ENCODE data around the gene LARP1B.

The LARP1B gene

DNA sequence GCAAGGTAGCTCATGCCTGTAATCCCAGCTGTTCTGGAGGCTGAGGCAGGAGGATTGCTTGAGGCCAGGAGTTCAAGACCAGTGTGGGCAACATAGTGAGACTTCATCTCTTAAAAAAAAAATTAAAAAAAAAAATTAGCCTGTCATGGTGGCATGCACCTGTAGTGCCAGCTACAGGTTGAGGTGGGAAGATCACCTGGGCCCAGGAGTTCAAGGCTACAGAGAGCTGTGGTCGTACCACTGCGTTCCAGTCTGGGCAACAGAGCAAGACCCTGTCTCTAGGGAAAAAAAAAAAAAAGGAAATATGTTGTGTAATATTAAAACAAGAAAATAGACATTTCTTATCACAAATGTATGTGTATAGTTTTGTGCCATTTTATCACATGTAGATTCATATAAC is 97.8 kb downstream of the LARP1B start:
- no peak overlapping the region for H3K4me3 ChIP-seq (ENCODE audit: low read depth, low read length)
- H3K9me3 ChIP-seq (ENCODE audit: insufficient read depth, low read depth, low read length) = peaks cover 3% of the 10 kb centered on the region
- H4K8ac ChIP-seq (ENCODE audit: low read depth, low read length) = no peak overlapping the region
- H3K23ac ChIP-seq (ENCODE audit: low read length) = no peak overlapping the region
- H2BK5ac ChIP-seq (ENCODE audit: low read depth, low read length, poor library complexity) = no peak overlapping the region
- H3K14ac ChIP-seq (ENCODE audit: low read length) = no peak overlapping the region
- no peak overlapping the region for H4K91ac ChIP-seq (ENCODE audit: low read depth, low read length)
- peaks cover 8 to 13% of the 10 kb centered on the region in 2 experiments for H3K36me3 ChIP-seq (ENCODE audit: control insufficient read depth in 1 of 2, insufficient read depth in 2 of 2, low read length in 2 of 2)
- H3K27ac ChIP-seq (ENCODE audit: low read depth, low read length) = no peak overlapping the region
- WGBS (ENCODE audit: extremely low coverage, insufficient coverage, insufficient read length) = no CpG with 5 or more reads among the region's 2 CpGs
- H3K18ac ChIP-seq (ENCODE audit: low read length) = no peak overlapping the region
- no peak overlapping the region for H3K9ac ChIP-seq (ENCODE audit: low read length)
- no peak for DNase-seq
- no peak overlapping the region for H3K4me2 ChIP-seq (ENCODE audit: low read length)
- no peak overlapping the region for H4K12ac ChIP-seq (ENCODE audit: low read depth, low read length)
- no peak overlapping the region for H2BK120ac ChIP-seq (ENCODE audit: insufficient read depth, low read length, poor library complexity)
- no peak overlapping the region for H3K4ac ChIP-seq (ENCODE audit: low read depth, low read length)
- H3K79me2 ChIP-seq (ENCODE audit: control insufficient read depth, insufficient read depth, low read length, poor library complexity) = no peaks in the 10 kb centered on the region
- no peak overlapping the region for H2AK5ac ChIP-seq (ENCODE audit: low read length)
- H3K4me1 ChIP-seq (ENCODE audit: control insufficient read depth in 1 of 2, insufficient read depth in 2 of 2, low read length in 2 of 2) = peaks cover 0 to 3% of the 10 kb centered on the region in 2 experiments
- H3K79me1 ChIP-seq (ENCODE audit: low read length) = no peaks in the 10 kb centered on the region
- no peaks in the 10 kb centered on the region for H3K27me3 ChIP-seq (ENCODE audit: insufficient read depth, low read length)
- no peak overlapping the region for H2BK12ac ChIP-seq (ENCODE audit: low read length)
- no peak overlapping the region for H2AFZ ChIP-seq (ENCODE audit: insufficient read depth, low read length, poor library complexity)

DNA sequence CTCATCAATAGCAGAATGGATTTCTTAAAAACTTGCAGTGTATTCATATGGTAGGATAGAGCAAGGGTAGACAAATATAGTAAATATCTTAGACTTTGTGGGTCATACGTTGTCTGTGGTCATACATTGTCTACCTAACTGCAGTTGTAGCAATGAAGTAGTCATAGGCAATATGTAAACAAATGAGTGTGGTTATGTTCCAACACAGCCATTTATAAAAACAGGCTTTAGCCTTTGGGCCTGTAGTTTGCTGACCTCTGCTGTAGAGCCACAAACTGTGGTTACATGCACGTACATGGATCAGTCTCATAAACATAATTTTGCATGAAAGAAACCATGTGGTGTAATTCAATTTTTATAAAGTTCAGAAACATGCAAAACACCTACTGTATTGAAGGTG is 98.9 kb downstream of the LARP1B start:
- no CpG with 5 or more reads among the region's 2 CpGs for WGBS (ENCODE audit: extremely low coverage, insufficient coverage, insufficient read length)
- H4K91ac ChIP-seq (ENCODE audit: low read depth, low read length) = no peak overlapping the region
- no peak overlapping the region for H3K4ac ChIP-seq (ENCODE audit: low read depth, low read length)
- no peak overlapping the region for H3K23ac ChIP-seq (ENCODE audit: low read length)
- no peak overlapping the region for H3K4me2 ChIP-seq (ENCODE audit: low read length)
- no peak overlapping the region for H3K27ac ChIP-seq (ENCODE audit: low read depth, low read length)
- H3K79me1 ChIP-seq (ENCODE audit: low read length) = no peaks in the 10 kb centered on the region
- H2BK12ac ChIP-seq (ENCODE audit: low read length) = no peak overlapping the region
- no peak overlapping the region for H3K14ac ChIP-seq (ENCODE audit: low read length)
- H3K27me3 ChIP-seq (ENCODE audit: insufficient read depth, low read length) = no peaks in the 10 kb centered on the region
- H2BK5ac ChIP-seq (ENCODE audit: low read depth, low read length, poor library complexity) = no peak overlapping the region
- H4K12ac ChIP-seq (ENCODE audit: low read depth, low read length) = no peak overlapping the region
- H3K9ac ChIP-seq (ENCODE audit: low read length) = no peak overlapping the region
- no peak overlapping the region for H2AK5ac ChIP-seq (ENCODE audit: low read length)
- H3K4me3 ChIP-seq (ENCODE audit: low read depth, low read length) = no peak overlapping the region
- H3K4me1 ChIP-seq (ENCODE audit: control insufficient read depth in 1 of 2, insufficient read depth in 2 of 2, low read length in 2 of 2) = peaks cover 0 to 3% of the 10 kb centered on the region in 2 experiments
- no peak overlapping the region for H2BK120ac ChIP-seq (ENCODE audit: insufficient read depth, low read length, poor library complexity)
- H3K79me2 ChIP-seq (ENCODE audit: control insufficient read depth, insufficient read depth, low read length, poor library complexity) = no peaks in the 10 kb centered on the region
- H2AFZ ChIP-seq (ENCODE audit: insufficient read depth, low read length, poor library complexity) = no peak overlapping the region
- no peak for DNase-seq
- no peak overlapping the region for H4K8ac ChIP-seq (ENCODE audit: low read depth, low read length)
- no peak overlapping the region for H3K18ac ChIP-seq (ENCODE audit: low read length)
- H3K9me3 ChIP-seq (ENCODE audit: insufficient read depth, low read depth, low read length) = peaks cover 3% of the 10 kb centered on the region
- peaks cover 8 to 13% of the 10 kb centered on the region in 2 experiments for H3K36me3 ChIP-seq (ENCODE audit: control insufficient read depth in 1 of 2, insufficient read depth in 2 of 2, low read length in 2 of 2)

- Histone ChIP-seq H4K91ac (ENCODE audit: low read depth, low read length) (no peak overlapping the region), H3K23ac (ENCODE audit: low read length) (no peak overlapping the region), H3K79me1 (ENCODE audit: low read length) (no peaks in the 10 kb centered on the region), H3K14ac (ENCODE audit: low read length) (no peak overlapping the region), H2BK120ac (ENCODE audit: insufficient read depth, low read length, poor library complexity) (no peak overlapping the region), H2AFZ (ENCODE audit: insufficient read depth, low read length, poor library complexity) (no peak overlapping the region), H3K9ac (ENCODE audit: low read length) (no peak overlapping the region), H3K9me3 (ENCODE audit: insufficient read depth, low read depth, low read length) (peaks cover 3% of the 10 kb centered on the region), H2BK12ac (ENCODE audit: low read length) (no peak overlapping the region), H3K18ac (ENCODE audit: low read length) (no peak overlapping the region), H2BK5ac (ENCODE audit: low read depth, low read length, poor library complexity) (no peak overlapping the region), H3K4me2 (ENCODE audit: low read length) (no peak overlapping the region), H4K12ac (ENCODE audit: low read depth, low read length) (no peak overlapping the region), H3K79me2 (ENCODE audit: control insufficient read depth, insufficient read depth, low read length, poor library complexity) (no peaks in the 10 kb centered on the region), H3K4me1 (ENCODE audit: control insufficient read depth in 1 of 2, insufficient read depth in 2 of 2, low read length in 2 of 2) (peaks cover 0 to 3% of the 10 kb centered on the region in 2 experiments), H3K4ac (ENCODE audit: low read depth, low read length) (no peak overlapping the region), H3K4me3 (ENCODE audit: low read depth, low read length) (no peak overlapping the region), H3K27ac (ENCODE audit: low read depth, low read length) (no peak overlapping the region), H2AK5ac (ENCODE audit: low read length) (no peak overlapping the region), H4K8ac (ENCODE audit: low read depth, low read length) (no peak overlapping the region), H3K27me3 (ENCODE audit: insufficient read depth, low read length) (no peaks in the 10 kb centered on the region), H3K36me3 (ENCODE audit: control insufficient read depth in 1 of 2, insufficient read depth in 2 of 2, low read length in 2 of 2) (peaks cover under 1 to 3% of the 10 kb centered on the region in 2 experiments)
- DNase-seq = no peak
- WGBS (ENCODE audit: extremely low coverage, insufficient coverage, insufficient read length) = no CpG with 5 or more reads among the region's 1 CpG
Observed at GRCh38 chr4:128161138-128161537, 100.0 kb downstream of the LARP1B start.

DNA sequence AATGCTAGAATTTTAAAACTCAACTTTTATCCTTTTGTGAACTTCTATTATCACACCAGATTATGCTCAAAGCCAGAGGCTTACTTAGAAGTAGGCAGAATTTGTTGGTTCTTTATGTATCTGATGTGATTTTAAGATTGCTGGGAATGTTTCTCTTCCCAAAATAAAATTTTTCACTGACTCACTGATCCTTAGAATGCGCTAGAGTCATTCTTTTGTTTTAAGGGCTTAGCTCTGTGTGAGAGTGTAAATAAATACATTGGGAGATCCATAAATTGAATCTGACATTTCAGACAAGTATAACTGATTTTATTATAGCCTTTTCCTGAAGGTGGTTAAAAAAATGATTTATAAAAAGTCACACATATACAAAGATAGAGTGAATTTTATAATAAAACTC is 101.3 kb downstream of the LARP1B start:
- Histone ChIP-seq H2AFZ (ENCODE audit: insufficient read depth, low read length, poor library complexity) (no peak overlapping the region), H3K79me2 (ENCODE audit: control insufficient read depth, insufficient read depth, low read length, poor library complexity) (no peaks in the 10 kb centered on the region), H3K4me1 (ENCODE audit: control insufficient read depth in 1 of 2, insufficient read depth in 2 of 2, low read length in 2 of 2) (peaks cover 0 to 3% of the 10 kb centered on the region in 2 experiments), H3K14ac (ENCODE audit: low read length) (no peak overlapping the region), H3K36me3 (ENCODE audit: control insufficient read depth in 1 of 2, insufficient read depth in 2 of 2, low read length in 2 of 2) (no peaks in the 10 kb centered on the region), H3K23ac (ENCODE audit: low read length) (no peak overlapping the region), H2BK120ac (ENCODE audit: insufficient read depth, low read length, poor library complexity) (no peak overlapping the region), H3K9me3 (ENCODE audit: insufficient read depth, low read depth, low read length) (no peaks in the 10 kb centered on the region), H4K8ac (ENCODE audit: low read depth, low read length) (no peak overlapping the region), H2BK5ac (ENCODE audit: low read depth, low read length, poor library complexity) (no peak overlapping the region), H3K9ac (ENCODE audit: low read length) (no peak overlapping the region), H3K27me3 (ENCODE audit: insufficient read depth, low read length) (no peaks in the 10 kb centered on the region), H4K12ac (ENCODE audit: low read depth, low read length) (no peak overlapping the region), H3K4me3 (ENCODE audit: low read depth, low read length) (no peak overlapping the region), H3K27ac (ENCODE audit: low read depth, low read length) (no peak overlapping the region), H3K79me1 (ENCODE audit: low read length) (no peaks in the 10 kb centered on the region), H3K4ac (ENCODE audit: low read depth, low read length) (no peak overlapping the region), H2BK12ac (ENCODE audit: low read length) (no peak overlapping the region), H4K91ac (ENCODE audit: low read depth, low read length) (no peak overlapping the region), H3K4me2 (ENCODE audit: low read length) (no peak overlapping the region), H2AK5ac (ENCODE audit: low read length) (no peak overlapping the region), H3K18ac (ENCODE audit: low read length) (no peak overlapping the region)
- DNase-seq = no peak
- WGBS (ENCODE audit: extremely low coverage, insufficient coverage, insufficient read length) = no CpG with 5 or more reads among the region's 1 CpG
